T-cell (primary cell): ENCODE measurements around the gene CCDC92B. TPM values are rescaled to one million over a fixed set of nuclear protein-coding genes. Genes with fewer than 3 reads are reported as not detected.

ENCODE experiments used
- ATAC-seq, 4 experiments: fragments of 200-7000 bp in 3 of 4; fragments of 150-1000 bp in 1 of 4; cut with Tn5 transposase; replicated peaks in 1 of 4; 1 replicate in 3 of 4; 2 replicates in 1 of 4; pipeline ENCODE4 v1.10.0; 2021; ENCODE audit warnings: moderate library complexity in 3 of 4, mild to moderate bottlenecking in 2 of 4, moderate number of reproducible peaks in 1 of 4
- CTCF ChIA-PET, 2 donors: fragments of 300-600 bp; sonication (Branson Sonifier 250); formaldehyde crosslinking; loops; one replicate each; lab custom pipeline; 2022; ENCODE audit warnings: antibody characterized with exemption in 2 of 2; lab: Charles Lee
- POLR2A ChIA-PET, 2 donors: fragments of 300-600 bp; sonication (Branson Sonifier 250); formaldehyde crosslinking; loops; one replicate each; lab custom pipeline; 2022; ENCODE audit warnings: antibody characterized with exemption in 2 of 2; lab: Charles Lee
- DNase-seq, 35 experiments: peaks; one replicate each; pipeline versions ENCODE4 v3.0.0 to v3.0.0-alpha.2; 2013 to 2023
- H3K27ac ChIP-seq: one replicate; pipeline ENCODE4 v1.5.1; 2013; ENCODE audit warnings: low read length
- H3K27me3 ChIP-seq, 2 experiments: replicated peaks in 1 of 2; 1 replicate in 1 of 2; 2 replicates in 1 of 2; pipeline versions ENCODE4 v1.6.1 to v1.7.0; 2013; ENCODE audit warnings: low read length in 1 of 2, mixed read lengths in 1 of 2; ENCODE audit not compliant: control insufficient read depth in 2 of 2, insufficient read depth in 2 of 2; ENCODE audit errors: extremely low read depth in 1 of 2
- H3K36me3 ChIP-seq, 2 donors: 1 replicate in 1 of 2; 2 replicates in 1 of 2; pipeline versions ENCODE4 v1.6.1 to v1.7.0; 2013; ENCODE audit warnings: low read length in 1 of 2; ENCODE audit not compliant: control insufficient read depth in 2 of 2, insufficient read depth in 1 of 2; ENCODE audit errors: extremely low read depth in 1 of 2
- H3K4me1 ChIP-seq, 2 experiments: 1 replicate in 1 of 2; 2 replicates in 1 of 2; pipeline versions ENCODE4 v1.6.1 to v1.7.0; 2013; ENCODE audit warnings: low read length in 2 of 2, mixed read lengths in 1 of 2; ENCODE audit not compliant: insufficient read depth in 2 of 2, control insufficient read depth in 1 of 2; ENCODE audit errors: extremely low read depth in 1 of 2
- H3K4me3 ChIP-seq, 2 donors: 1 replicate in 1 of 2; 2 replicates in 1 of 2; pipeline versions ENCODE4 v1.5.1 to v1.7.0; 2013; ENCODE audit warnings: mild to moderate bottlenecking in 2 of 2, low read length in 1 of 2, moderate library complexity in 1 of 2; ENCODE audit not compliant: control insufficient read depth in 1 of 2; ENCODE audit errors: extremely low read depth in 1 of 2
- H3K9me3 ChIP-seq: 2 replicates; pipeline ENCODE4 v1.7.0; 2013
- H3K27ac Mint-ChIP-seq, 2 donors: one replicate each; pipeline ENCODE4 v1.8.0; 2020 to 2021; ENCODE audit warnings: mild to moderate bottlenecking in 2 of 2, mixed read lengths in 2 of 2
- H3K27me3 Mint-ChIP-seq, 2 donors: one replicate each; pipeline ENCODE4 v1.8.0; 2021 to 2022; ENCODE audit warnings: mixed read lengths in 2 of 2
- H3K36me3 Mint-ChIP-seq: one replicate; pipeline ENCODE4 v1.8.0; 2021; ENCODE audit warnings: mixed read lengths
- H3K4me1 Mint-ChIP-seq, 3 donors: one replicate each; pipeline ENCODE4 v1.8.0; 2020 to 2022; ENCODE audit warnings: mixed read lengths in 3 of 3, mild to moderate bottlenecking in 1 of 3
- H3K4me3 Mint-ChIP-seq, 3 donors: one replicate each; pipeline ENCODE4 v1.8.0; 2020 to 2022; ENCODE audit warnings: mild to moderate bottlenecking in 3 of 3, mixed read lengths in 3 of 3, moderate library complexity in 3 of 3
- H3K9me3 Mint-ChIP-seq, 3 donors: one replicate each; pipeline ENCODE4 v1.8.0; 2020 to 2022; ENCODE audit warnings: mixed read lengths in 3 of 3
- WGBS: methylation state at CpG from one replicate; pipeline ENCODE4 v1.1.5; 2013; ENCODE audit warnings: missing lambda C conversion rate; ENCODE audit not compliant: insufficient coverage; 5-methylcytosine and 5-hydroxymethylcytosine counted together
- total RNA-seq, 35 experiments: library from RNA in 6 of 35; stranded (reverse) in 6 of 35; fragments of 120-200 nt in 1 of 35; gene quantifications; one replicate each; pipeline versions ENCODE4 v1.2.1 to v1.2.4 and lab custom pipeline; 2013 to 2026

CCDC92B gene
- total RNA-seq, 5 donors from 2014 or later (not counting 1 experiment from before 2014, with no cell fraction given): 0.13 to 0.53 (median 0.27) TPM; not detected in 1

GRCh38 chr17:2775206-2775605 is 25.8 kb upstream of the CCDC92B start:
- Histone ChIP-seq H3K4me3 (no peak overlapping the region), H3K27me3 (peaks cover 12 to 65% of the 10 kb centered on the region in 2 experiments), H3K27ac (no peak overlapping the region), H3K4me1 (peaks cover 0 to 18% of the 10 kb centered on the region in 2 experiments), H3K36me3 (no peaks in the 10 kb centered on the region), H3K9me3 (no peaks in the 10 kb centered on the region)
- DNase-seq (no peak), ATAC-seq (no peak)
- Mint-ChIP-seq H3K9me3 (no peaks in the 10 kb centered on the region), H3K4me1 (peaks cover 6 to 19% (median 7%) of the 10 kb centered on the region in 3 donors), H3K27ac (no peak overlapping the region), H3K27me3 (peaks cover 36 to 56% of the 10 kb centered on the region in 2 donors), H3K4me3 (peak overlapping the region in 2 of 3 donors; percentile 36 to 68), H3K36me3 (no peaks in the 10 kb centered on the region)
- ChIA-PET CTCF (no interaction called here), POLR2A (no interaction called here)
- WGBS: 42% methylated on average over 3 of the region's 6 CpGs

- no peak for ATAC-seq
- WGBS: 84% methylated on average over 9 of the region's 12 CpGs
These were observed 20.7 kb upstream of the CCDC92B start for GRCh38 chr17:2770129-2770528.

GRCh38 chr17:2758870-2759269 is 9.4 kb upstream of the CCDC92B start:
- ATAC-seq: no peak
- H3K27me3 Mint-ChIP-seq: peaks cover 33 to 59% of the 10 kb centered on the region in 2 donors
- no peak overlapping the region for H3K4me3 ChIP-seq
- no peaks in the 10 kb centered on the region for H3K36me3 ChIP-seq
- POLR2A ChIA-PET: no interaction called here
- no peak overlapping the region for H3K4me3 Mint-ChIP-seq
- peaks cover 0 to 12% (median 6%) of the 10 kb centered on the region in 3 donors for H3K4me1 Mint-ChIP-seq
- no peak overlapping the region for H3K27ac ChIP-seq
- peaks cover 0 to 12% of the 10 kb centered on the region in 2 experiments for H3K4me1 ChIP-seq
- no peaks in the 10 kb centered on the region for H3K9me3 Mint-ChIP-seq
- peaks cover 13 to 75% of the 10 kb centered on the region in 2 experiments for H3K27me3 ChIP-seq
- H3K27ac Mint-ChIP-seq: no peak overlapping the region
- 53% methylated on average over 4 of the region's 4 CpGs for WGBS
- H3K36me3 Mint-ChIP-seq: peaks cover 3% of the 10 kb centered on the region
- CTCF ChIA-PET: no interaction called here
- H3K9me3 ChIP-seq: no peaks in the 10 kb centered on the region
- no peak for DNase-seq

More at GRCh38 chr17:2770129-2770528, 20.7 kb upstream of the CCDC92B start:
- H3K27me3 ChIP-seq: peaks cover 3 to 43% of the 10 kb centered on the region in 2 experiments
- no peaks in the 10 kb centered on the region for H3K4me1 ChIP-seq
- no peak overlapping the region for H3K4me3 Mint-ChIP-seq
- H3K36me3 ChIP-seq: no peaks in the 10 kb centered on the region
- peaks cover 0 to 2% (median 0%) of the 10 kb centered on the region in 3 donors for H3K4me1 Mint-ChIP-seq
- H3K36me3 Mint-ChIP-seq: no peaks in the 10 kb centered on the region
- CTCF ChIA-PET: no interaction called here
- peaks cover 22 to 31% of the 10 kb centered on the region in 2 donors for H3K27me3 Mint-ChIP-seq
- H3K9me3 Mint-ChIP-seq: no peaks in the 10 kb centered on the region
- no peak overlapping the region for H3K27ac Mint-ChIP-seq
- H3K27ac ChIP-seq: no peak overlapping the region
- POLR2A ChIA-PET: no interaction called here
- H3K9me3 ChIP-seq: no peaks in the 10 kb centered on the region
- no peak for DNase-seq
- no peak overlapping the region for H3K4me3 ChIP-seq

GRCh38 chr17:2755891-2756724 is 6.7 kb upstream of the CCDC92B start:
- WGBS: 6% methylated on average over 32 of the region's 46 CpGs
- Mint-ChIP-seq H3K9me3 (no peaks in the 10 kb centered on the region), H3K27ac (no peak overlapping the region), H3K4me1 (peaks cover 0 to 12% (median 6%) of the 10 kb centered on the region in 3 donors), H3K27me3 (peaks cover 39 to 58% of the 10 kb centered on the region in 2 donors), H3K36me3 (peaks cover 3% of the 10 kb centered on the region), H3K4me3 (peak overlapping the region in 1 of 3 donors; percentile 71)
- DNase-seq (no peak), ATAC-seq (peak in 2 of 4 experiments; percentile 9 to 28)
- H3K9me3 ChIP-seq: no peaks in the 10 kb centered on the region
- H3K4me3 ChIP-seq: no peak overlapping the region
- peaks cover 0 to 12% of the 10 kb centered on the region in 2 experiments for H3K4me1 ChIP-seq
- CTCF ChIA-PET: interaction anchor here in 1 of 2 donors (0.6 kb wide), 1 partner anchor 31 kb away, joined by 3 read pairs; no protein-coding TSS in a partner anchor
- POLR2A ChIA-PET: no interaction called here
- H3K27ac ChIP-seq: no peak overlapping the region
- peaks cover 12 to 76% of the 10 kb centered on the region in 2 experiments for H3K27me3 ChIP-seq
- H3K36me3 ChIP-seq: no peaks in the 10 kb centered on the region

GRCh38 chr17:2751491-2751890 is 2.0 kb upstream of the CCDC92B start:
- peaks cover 29 to 54% of the 10 kb centered on the region in 2 donors for H3K27me3 Mint-ChIP-seq

GRCh38 chr17:2750721-2751120 is 1.3 kb upstream of the CCDC92B start:
- CTCF ChIA-PET: no interaction called here
- H3K27me3 Mint-ChIP-seq: peaks cover 30 to 54% of the 10 kb centered on the region in 2 donors
- no peak for ATAC-seq

More at GRCh38 chr17:2751491-2751890, 2.0 kb upstream of the CCDC92B start:
- Histone ChIP-seq H3K27me3 (peaks cover 10 to 74% of the 10 kb centered on the region in 2 experiments), H3K36me3 (no peaks in the 10 kb centered on the region), H3K4me3 (no peak overlapping the region), H3K27ac (no peak overlapping the region), H3K4me1 (peaks cover 0 to 17% of the 10 kb centered on the region in 2 experiments), H3K9me3 (no peaks in the 10 kb centered on the region)
- no CpG with 5 or more reads among the region's 2 CpGs for WGBS
- no peaks in the 10 kb centered on the region for H3K9me3 Mint-ChIP-seq
- ChIA-PET CTCF (no interaction called here), POLR2A (interaction anchor here in 1 of 2 donors (0.6 kb wide), 1 partner anchor 698 kb away, joined by 6 read pairs; no protein-coding TSS in a partner anchor)
- DNase-seq (no peak), ATAC-seq (no peak)
- no peak overlapping the region for H3K27ac Mint-ChIP-seq
- peaks cover 0 to 11% (median 3%) of the 10 kb centered on the region in 3 donors for H3K4me1 Mint-ChIP-seq
- H3K4me3 Mint-ChIP-seq: no peak overlapping the region
- H3K36me3 Mint-ChIP-seq: no peaks in the 10 kb centered on the region

More at GRCh38 chr17:2750721-2751120, 1.3 kb upstream of the CCDC92B start:
- no peak overlapping the region for H3K4me3 Mint-ChIP-seq
- DNase-seq: no peak
- peaks cover 10 to 68% of the 10 kb centered on the region in 2 experiments for H3K27me3 ChIP-seq
- no peak overlapping the region for H3K4me3 ChIP-seq
- H3K9me3 Mint-ChIP-seq: no peaks in the 10 kb centered on the region
- H3K4me1 Mint-ChIP-seq: peaks cover 0 to 6% (median 0%) of the 10 kb centered on the region in 3 donors
- H3K27ac ChIP-seq: no peak overlapping the region
- no peaks in the 10 kb centered on the region for H3K36me3 Mint-ChIP-seq
- POLR2A ChIA-PET: no interaction called here
- H3K4me1 ChIP-seq: peaks cover 0 to 9% of the 10 kb centered on the region in 2 experiments
- H3K27ac Mint-ChIP-seq: no peak overlapping the region
- H3K9me3 ChIP-seq: no peaks in the 10 kb centered on the region
- no peaks in the 10 kb centered on the region for H3K36me3 ChIP-seq
- WGBS: 96% methylated on average over 2 of the region's 2 CpGs
